Astrocyte (in vitro differentiated cells and primary cell): ENCODE data around the gene YIF1A.

Experiments used
- EZH2 ChIP-seq: IDR thresholded peaks from 2 replicates; pipeline ENCODE4 v1.6.1; 2012; ENCODE audit warnings: mild to moderate bottlenecking, low read length, inconsistent platforms; ENCODE audit not compliant: insufficient read depth
- TF ChIP-seq, protein P1 (sequence below): IDR thresholded peaks from 2 replicates; pipeline ENCODE4 v1.5.1; 2011; ENCODE audit warnings: low read depth, mild to moderate bottlenecking, inconsistent platforms, low read length, moderate library complexity; ENCODE audit not compliant: insufficient read depth

GRCh38 chr11:66266378-66267038 is 22.4 kb downstream of the YIF1A start:
- TF ChIP-seq, protein P1, sequence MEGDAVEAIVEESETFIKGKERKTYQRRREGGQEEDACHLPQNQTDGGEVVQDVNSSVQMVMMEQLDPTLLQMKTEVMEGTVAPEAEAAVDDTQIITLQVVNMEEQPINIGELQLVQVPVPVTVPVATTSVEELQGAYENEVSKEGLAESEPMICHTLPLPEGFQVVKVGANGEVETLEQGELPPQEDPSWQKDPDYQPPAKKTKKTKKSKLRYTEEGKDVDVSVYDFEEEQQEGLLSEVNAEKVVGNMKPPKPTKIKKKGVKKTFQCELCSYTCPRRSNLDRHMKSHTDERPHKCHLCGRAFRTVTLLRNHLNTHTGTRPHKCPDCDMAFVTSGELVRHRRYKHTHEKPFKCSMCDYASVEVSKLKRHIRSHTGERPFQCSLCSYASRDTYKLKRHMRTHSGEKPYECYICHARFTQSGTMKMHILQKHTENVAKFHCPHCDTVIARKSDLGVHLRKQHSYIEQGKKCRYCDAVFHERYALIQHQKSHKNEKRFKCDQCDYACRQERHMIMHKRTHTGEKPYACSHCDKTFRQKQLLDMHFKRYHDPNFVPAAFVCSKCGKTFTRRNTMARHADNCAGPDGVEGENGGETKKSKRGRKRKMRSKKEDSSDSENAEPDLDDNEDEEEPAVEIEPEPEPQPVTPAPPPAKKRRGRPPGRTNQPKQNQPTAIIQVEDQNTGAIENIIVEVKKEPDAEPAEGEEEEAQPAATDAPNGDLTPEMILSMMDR: no peak
- TF ChIP-seq EZH2: no peak
